Panc1 (cell line): Measurements from ENCODE around the gene MSX1. TPM values are rescaled to one million over a fixed set of nuclear protein-coding genes. Genes with fewer than 3 reads are reported as not detected.

Experiments
- ATAC-seq: fragments of 200-7000 bp; cut with Tn5 transposase; 2 replicates; pipeline ENCODE4 v1.9.1; 2020; ENCODE audit warnings: mild to moderate bottlenecking, moderate library complexity
- BruUV-seq: library from RNA; stranded (reverse); fragments of 400-500 nt; replicated peaks from 2 replicates; lab custom pipeline; 2021; lab: Mats Ljungman, UMichigan
- CTCF ChIA-PET: fragments of 300-600 bp; sonication (Branson Sonifier 250); formaldehyde crosslinking; loops from one replicate; lab custom pipeline; 2022; ENCODE audit warnings: antibody characterized with exemption; lab: Charles Lee
- POLR2A ChIA-PET: fragments of 300-600 bp; sonication (Branson Sonifier 250); formaldehyde crosslinking; loops from one replicate; lab custom pipeline; 2022; ENCODE audit warnings: antibody characterized with exemption; lab: Charles Lee
- DNase-seq: peaks from one replicate; pipeline ENCODE4 v3.0.0-alpha.2; 2010; ENCODE audit warnings: low read depth, low spot score
- H3K27ac ChIP-seq: 2 replicates; pipeline ENCODE4 v1.5.1; 2011; ENCODE audit warnings: mild to moderate bottlenecking, low read length, inconsistent platforms
- H3K27me3 ChIP-seq: fragments of 200-500 bp; sonication (Bioruptor generic); 2 replicates; pipeline ENCODE4 v1.6.0; 2014; ENCODE audit warnings: low read length, inconsistent platforms; ENCODE audit not compliant: control insufficient read depth, insufficient read depth
- H3K36me3 ChIP-seq: fragments of 200-500 bp; sonication (Bioruptor generic); 2 replicates; pipeline ENCODE4 v1.5.1; 2014; ENCODE audit warnings: inconsistent platforms, mild to moderate bottlenecking, low read length, moderate library complexity; ENCODE audit not compliant: control insufficient read depth, insufficient read depth
- H3K4me1 ChIP-seq: 2 replicates; pipeline ENCODE4 v1.5.1; 2011; ENCODE audit warnings: inconsistent platforms, mild to moderate bottlenecking, low read length, moderate library complexity; ENCODE audit not compliant: control insufficient read depth, insufficient read depth
- H3K4me3 ChIP-seq, 2 experiments: 2 replicates each; pipeline ENCODE4 v1.5.1; 2011 to 2012; ENCODE audit warnings: low read depth in 2 of 2, low read length in 2 of 2, mild to moderate bottlenecking in 2 of 2, inconsistent platforms in 1 of 2, moderate library complexity in 1 of 2
- H3K9me3 ChIP-seq: fragments of 200-500 bp; sonication (Bioruptor generic); 2 replicates; pipeline ENCODE4 v1.5.1; 2014; ENCODE audit warnings: low read depth, mild to moderate bottlenecking, inconsistent platforms, low read length, moderate library complexity; ENCODE audit not compliant: control insufficient read depth, insufficient read depth
- CTCF ChIP-seq: fragments of 450-650 bp; IDR thresholded peaks from 2 replicates; pipeline ENCODE4 v1.5.1; 2017; ENCODE audit warnings: mild to moderate bottlenecking
- POLR2AphosphoS5 ChIP-seq: IDR thresholded peaks from 2 replicates; pipeline ENCODE4 v1.6.1; 2012; ENCODE audit warnings: mild to moderate bottlenecking, low read depth, low read length, moderate library complexity
- REST ChIP-seq, 2 experiments: IDR thresholded peaks; 2 replicates each; pipeline ENCODE4 v1.6.1; 2011 to 2012; ENCODE audit warnings: low read depth in 2 of 2, control low read depth in 1 of 2, low read length in 1 of 2, mild to moderate bottlenecking in 1 of 2, moderate library complexity in 1 of 2; ENCODE audit not compliant: insufficient read depth in 1 of 2
- SIN3A ChIP-seq: IDR thresholded peaks from 2 replicates; pipeline ENCODE4 v1.6.1; 2012; ENCODE audit warnings: low read depth, mild to moderate bottlenecking, low read length, moderate library complexity, borderline replicate concordance; ENCODE audit not compliant: insufficient read depth
- TCF7L2 ChIP-seq: IDR thresholded peaks from 2 replicates; pipeline ENCODE4 v1.6.1; 2011; ENCODE audit warnings: mild to moderate bottlenecking, low read depth, low read length, inconsistent platforms
- in situ Hi-C: cut with HindIII; loops from 2 replicates; pipeline ENCODE4 v1.10.0; 2016; ENCODE audit warnings: low sequenced_read_pairs, low pct_unique_long_range_greater_than_20kb
- intact Hi-C: fragments of 100-400 bp; cut with micrococcal nuclease; formaldehyde crosslinking; loops from one replicate; pipeline ENCODE4 v1.10.0; 2022; ENCODE audit not compliant: unreplicated experiment
- total RNA-seq: library from RNA; stranded (reverse); gene quantifications from one replicate; pipeline ENCODE4 v1.2.1, GENCODE V29; 2021; ENCODE audit not compliant: unreplicated experiment

Gene MSX1
- total RNA-seq, 1 experiment from 2014 or later = 3.4 TPM

GRCh38 chr4:4884611-4885010 is 25.1 kb downstream of the MSX1 start:
- ChIA-PET POLR2A (no interaction called here), CTCF (no interaction called here)
- TF ChIP-seq REST (IDR thresholded peaks at IDR 0.05; ENCODE audit: insufficient read depth in 1 of 2, low read depth in 2 of 2, low read length in 1 of 2) (no peak), SIN3A (no peak), TCF7L2 (no peak), CTCF (no peak), POLR2AphosphoS5 (no peak)
- Histone ChIP-seq H3K36me3 (no peaks in the 10 kb centered on the region), H3K4me1 (no peaks in the 10 kb centered on the region), H3K27me3 (no peaks in the 10 kb centered on the region), H3K9me3 (no peaks in the 10 kb centered on the region), H3K4me3 (no peak overlapping the region), H3K27ac (no peak overlapping the region)
- ATAC-seq = no peak
- BruUV-seq = no TSS peak
- no peak for DNase-seq
- in situ Hi-C loops (no loop called here), intact Hi-C loops (no loop called here)

- ATAC-seq = no peak
- TF ChIP-seq TCF7L2 (no peak), POLR2AphosphoS5 (no peak), REST (IDR thresholded peaks at IDR 0.05; ENCODE audit: insufficient read depth in 1 of 2, low read depth in 2 of 2, low read length in 1 of 2) (no peak), CTCF (no peak), SIN3A (no peak)
Measured at GRCh38 chr4:4887426-4887825, 28.0 kb downstream of the MSX1 start.

More at GRCh38 chr4:4887426-4887825, 28.0 kb downstream of the MSX1 start:
- BruUV-seq = no TSS peak
- Histone ChIP-seq H3K4me3 (no peak overlapping the region), H3K4me1 (no peaks in the 10 kb centered on the region), H3K9me3 (no peaks in the 10 kb centered on the region), H3K27ac (no peak overlapping the region), H3K27me3 (no peaks in the 10 kb centered on the region), H3K36me3 (no peaks in the 10 kb centered on the region)
- ChIA-PET POLR2A (no interaction called here), CTCF (no interaction called here)
- in situ Hi-C loops (no loop called here), intact Hi-C loops (no loop called here)
- no peak for DNase-seq
